ENCODE results near the gene ARHGAP10.

GRCh38 chr4:148089624-148090023, 357.7 kb downstream of the ARHGAP10 start:
- TF ChIP-seq, protein P1, sequence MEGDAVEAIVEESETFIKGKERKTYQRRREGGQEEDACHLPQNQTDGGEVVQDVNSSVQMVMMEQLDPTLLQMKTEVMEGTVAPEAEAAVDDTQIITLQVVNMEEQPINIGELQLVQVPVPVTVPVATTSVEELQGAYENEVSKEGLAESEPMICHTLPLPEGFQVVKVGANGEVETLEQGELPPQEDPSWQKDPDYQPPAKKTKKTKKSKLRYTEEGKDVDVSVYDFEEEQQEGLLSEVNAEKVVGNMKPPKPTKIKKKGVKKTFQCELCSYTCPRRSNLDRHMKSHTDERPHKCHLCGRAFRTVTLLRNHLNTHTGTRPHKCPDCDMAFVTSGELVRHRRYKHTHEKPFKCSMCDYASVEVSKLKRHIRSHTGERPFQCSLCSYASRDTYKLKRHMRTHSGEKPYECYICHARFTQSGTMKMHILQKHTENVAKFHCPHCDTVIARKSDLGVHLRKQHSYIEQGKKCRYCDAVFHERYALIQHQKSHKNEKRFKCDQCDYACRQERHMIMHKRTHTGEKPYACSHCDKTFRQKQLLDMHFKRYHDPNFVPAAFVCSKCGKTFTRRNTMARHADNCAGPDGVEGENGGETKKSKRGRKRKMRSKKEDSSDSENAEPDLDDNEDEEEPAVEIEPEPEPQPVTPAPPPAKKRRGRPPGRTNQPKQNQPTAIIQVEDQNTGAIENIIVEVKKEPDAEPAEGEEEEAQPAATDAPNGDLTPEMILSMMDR (IDR thresholded peaks at IDR 0.05): no peak
- TF ChIP-seq POLR2AphosphoS5 (IDR thresholded peaks at IDR 0.05): no peak
- no peak for TF ChIP-seq POLR2A (IDR thresholded peaks at IDR 0.05)

All from gastroesophageal sphincter (tissue), 3 donors.